ENCODE measurements around the gene NTRK2.

The NTRK2 gene

GRCh38 chr9:84974258-84974657 is 304.7 kb downstream of the NTRK2 start:
- no peak for DNase-seq (ENCODE audit: low read depth in 2 of 2)

GRCh38 chr9:84974855-84975254 is 305.3 kb downstream of the NTRK2 start:
- no peak for DNase-seq (ENCODE audit: low read depth in 2 of 2)

DNA sequence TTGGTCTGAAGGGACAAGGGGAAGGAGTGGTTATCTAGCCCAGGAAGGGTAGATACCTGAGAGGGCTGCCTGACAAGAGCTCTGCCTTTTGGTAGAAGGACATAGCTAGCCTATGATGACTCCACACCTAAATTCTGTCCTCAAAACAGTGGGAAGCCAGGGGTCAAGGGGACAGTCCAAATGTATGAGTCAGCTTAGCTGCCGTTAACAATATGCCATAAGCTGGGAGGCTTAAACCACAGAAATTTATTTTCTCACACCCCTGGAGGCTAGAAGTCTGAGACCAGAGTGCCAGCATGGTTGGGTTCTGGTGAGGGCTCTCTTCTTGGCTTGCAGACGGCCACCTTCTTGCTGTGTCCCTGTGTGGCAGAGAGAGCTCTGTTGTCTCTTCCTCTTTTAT is 306.4 kb downstream of the NTRK2 start:
- no peak for DNase-seq (ENCODE audit: low read depth in 2 of 2)

DNA sequence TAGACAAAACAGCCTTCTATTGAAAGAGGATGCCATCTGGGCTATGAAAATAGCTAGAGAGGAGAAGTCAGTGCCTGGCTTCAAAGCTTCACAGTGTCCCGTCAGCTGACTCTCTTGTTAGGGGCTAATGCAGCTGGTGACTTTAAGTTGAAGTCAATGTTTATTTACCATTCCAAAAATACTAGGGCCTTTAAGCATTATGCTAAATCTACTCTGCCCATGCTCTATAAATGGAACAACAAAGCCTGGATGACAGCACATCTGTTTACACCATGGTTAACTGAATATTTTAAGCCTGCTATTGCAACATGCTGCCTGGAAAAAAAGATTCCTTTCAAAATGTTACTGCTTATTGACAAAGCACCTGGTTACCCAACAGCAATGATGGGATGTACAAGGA is 309.1 kb downstream of the NTRK2 start:
- DNase-seq (ENCODE audit: low read depth in 2 of 2) = no peak

DNA sequence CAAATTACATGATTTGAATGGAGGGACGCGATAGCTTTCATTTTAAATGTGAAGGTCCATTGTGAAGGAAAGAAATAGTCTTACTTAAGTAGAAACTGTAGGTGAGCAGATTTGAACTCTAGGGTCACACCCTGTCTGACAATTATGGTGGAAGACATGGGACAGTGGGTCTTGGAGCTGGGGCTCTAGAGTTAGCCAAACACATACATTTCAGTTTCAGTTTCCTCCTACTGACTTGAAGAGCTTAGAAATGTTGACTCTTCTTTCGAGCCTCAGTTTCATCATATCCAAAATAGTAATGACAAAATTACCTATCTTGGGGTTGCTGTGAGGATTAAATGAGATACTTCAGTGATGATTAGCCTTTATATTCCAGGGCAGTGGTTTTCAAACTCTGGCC is 314.2 kb downstream of the NTRK2 start:
- DNase-seq (ENCODE audit: low read depth in 2 of 2) = no peak

DNA sequence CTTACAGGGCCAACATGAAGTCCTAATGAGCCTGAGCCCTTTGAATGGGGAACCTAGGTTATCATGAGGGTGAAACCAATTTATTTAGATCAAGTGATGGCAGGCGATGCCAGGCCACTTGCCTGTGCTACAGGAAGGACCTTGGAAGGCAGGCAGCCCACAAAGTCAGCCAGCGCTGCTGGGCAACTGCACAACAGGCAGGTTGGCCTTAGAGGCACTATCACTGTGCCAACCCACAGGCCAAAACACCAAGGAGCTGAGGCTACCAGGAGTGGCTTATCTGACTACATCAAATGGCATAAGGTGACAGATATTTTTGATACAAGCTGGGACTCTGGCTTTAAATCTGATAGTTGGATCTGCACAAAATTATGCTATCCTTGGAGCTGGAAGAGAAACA is 319.1 kb downstream of the NTRK2 start:
- DNase-seq (ENCODE audit: low read depth in 2 of 2) = no peak

DNA sequence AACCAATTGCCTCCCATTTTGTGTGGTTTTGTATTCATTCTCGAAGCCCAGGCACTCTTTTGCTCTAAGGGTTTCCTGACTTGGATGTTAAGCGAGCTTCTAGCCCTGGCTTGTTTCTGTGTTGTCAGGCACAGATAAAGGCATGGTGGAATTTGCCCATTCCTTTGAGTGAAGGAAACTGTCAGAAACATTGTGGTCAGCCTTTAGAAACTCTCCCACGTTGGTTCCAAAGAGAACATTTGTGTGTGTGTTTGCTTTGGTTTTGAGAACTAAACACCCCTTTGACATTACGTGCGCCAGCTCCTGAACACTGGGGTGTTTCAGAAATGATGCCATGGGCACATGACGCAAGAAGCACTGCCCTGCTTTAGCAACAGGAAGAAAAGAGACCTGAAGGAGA is 320.9 kb downstream of the NTRK2 start:
- no peak for DNase-seq (ENCODE audit: low read depth in 2 of 2)

DNA sequence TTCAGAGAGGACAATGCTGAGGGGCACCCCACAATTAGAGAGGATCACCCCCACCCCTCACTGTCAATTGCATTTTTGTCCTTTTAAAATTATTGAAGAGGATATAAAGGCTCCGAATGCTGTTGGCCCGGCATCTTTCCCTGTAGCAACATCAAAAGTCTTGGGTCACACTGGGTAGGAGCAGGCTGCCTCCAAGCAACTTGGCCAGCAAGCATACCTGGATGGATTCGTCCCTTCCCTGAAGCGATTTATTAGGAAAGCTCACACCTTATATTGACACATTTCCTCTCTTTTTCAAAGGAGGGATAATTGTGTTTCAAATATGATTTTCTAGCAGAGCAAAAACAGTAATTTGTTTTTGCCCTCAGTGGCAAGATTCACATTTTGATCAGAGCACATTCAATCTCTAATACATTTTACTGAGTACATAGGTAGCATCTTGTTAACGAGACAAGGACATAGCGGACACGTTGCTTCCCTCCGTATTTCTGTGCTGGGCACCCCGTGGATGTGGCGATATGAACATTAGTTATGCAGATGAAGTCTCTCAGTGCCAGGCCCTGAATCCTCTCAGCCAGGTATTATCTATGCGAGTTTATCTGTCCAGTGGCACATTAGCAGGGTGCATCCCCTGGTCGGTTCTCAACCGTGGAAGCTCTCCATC is 321.5 kb downstream of the NTRK2 start:
- no peak for DNase-seq (ENCODE audit: low read depth in 2 of 2)

DNA sequence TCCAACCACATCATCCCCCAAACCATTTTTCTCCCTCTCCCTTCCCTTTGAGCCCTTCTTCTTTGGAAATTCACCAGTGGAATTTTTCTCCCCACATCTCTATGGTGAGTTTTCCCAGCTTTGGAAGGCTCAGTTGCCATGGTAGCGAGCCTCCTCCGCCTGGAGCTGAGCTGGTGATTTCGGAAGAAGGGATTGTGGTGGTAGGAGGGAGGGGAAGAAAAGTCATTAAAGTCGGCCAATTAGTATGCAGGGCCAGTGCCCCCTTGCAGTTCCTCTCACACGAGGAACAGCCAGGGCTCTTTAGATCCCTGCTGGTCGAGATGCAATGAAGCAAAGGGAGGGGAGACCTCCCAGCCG is 322.0 kb downstream of the NTRK2 start:
- DNase-seq (ENCODE audit: low read depth in 2 of 2) = no peak

DNA sequence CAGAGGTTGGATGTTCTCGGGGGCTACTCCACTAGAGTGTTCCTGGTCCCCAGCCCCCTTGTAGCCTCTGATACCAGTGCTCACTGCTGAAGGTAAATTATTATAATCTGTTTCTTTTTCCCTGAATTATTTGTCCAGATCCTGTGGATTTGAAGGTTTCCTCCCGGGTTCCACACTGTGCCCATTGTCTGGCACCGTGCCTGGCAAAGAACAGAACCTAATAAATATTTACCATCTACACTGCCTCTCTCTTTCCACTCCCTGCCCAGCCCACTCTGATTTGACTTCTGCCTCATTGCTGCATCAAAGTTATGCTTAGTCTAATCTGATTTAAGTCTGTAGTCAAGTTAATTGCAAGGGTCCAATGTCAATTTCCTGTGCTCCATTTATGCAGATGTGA is 322.9 kb downstream of the NTRK2 start:
- no peak for DNase-seq (ENCODE audit: low read depth in 2 of 2)

DNA sequence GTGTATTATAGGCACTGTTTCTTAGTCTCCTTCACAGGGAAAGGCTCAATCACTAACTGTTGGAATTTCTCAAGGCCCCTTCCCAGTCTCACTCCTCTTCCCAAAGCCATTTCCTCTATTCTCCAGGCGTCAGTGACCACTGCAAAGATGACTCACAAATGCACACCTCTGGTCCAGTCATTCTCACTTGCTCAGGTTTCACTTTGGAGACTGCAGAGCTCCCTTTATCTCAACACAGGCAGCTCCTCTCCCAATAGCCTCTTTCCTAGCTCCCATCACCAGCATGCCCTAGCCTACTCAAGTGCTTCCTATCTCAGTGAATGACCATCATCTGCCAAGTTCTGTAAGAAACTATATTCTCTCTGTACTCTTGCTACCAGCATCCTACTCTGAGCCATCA is 323.6 kb downstream of the NTRK2 start:
- no peak for DNase-seq (ENCODE audit: low read depth in 2 of 2)

GRCh38 chr9:84996029-84996428 is 326.5 kb downstream of the NTRK2 start:
- DNase-seq (ENCODE audit: low read depth in 2 of 2) = peak; percentile 26 to 40

DNA sequence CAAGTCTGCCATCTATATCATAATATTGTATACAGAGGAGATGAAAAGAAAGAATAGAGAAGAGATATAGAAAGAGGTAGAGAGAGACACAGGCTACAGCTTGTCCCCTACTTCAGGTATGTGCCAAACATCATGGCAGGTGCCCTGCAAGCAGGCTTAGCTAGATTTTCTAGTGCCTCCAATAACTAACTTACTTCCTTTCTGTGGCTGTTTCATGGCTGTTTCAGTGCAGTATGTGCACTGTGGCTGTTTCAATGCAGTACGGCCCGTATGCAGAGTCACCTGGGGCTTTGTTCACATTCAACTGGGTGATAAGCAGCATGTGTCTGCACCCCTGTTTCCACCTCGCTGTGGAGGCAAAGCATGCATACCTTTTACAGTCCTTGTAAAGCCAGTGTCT is 327.2 kb downstream of the NTRK2 start:
- no peak for DNase-seq (ENCODE audit: low read depth in 2 of 2)

DNA sequence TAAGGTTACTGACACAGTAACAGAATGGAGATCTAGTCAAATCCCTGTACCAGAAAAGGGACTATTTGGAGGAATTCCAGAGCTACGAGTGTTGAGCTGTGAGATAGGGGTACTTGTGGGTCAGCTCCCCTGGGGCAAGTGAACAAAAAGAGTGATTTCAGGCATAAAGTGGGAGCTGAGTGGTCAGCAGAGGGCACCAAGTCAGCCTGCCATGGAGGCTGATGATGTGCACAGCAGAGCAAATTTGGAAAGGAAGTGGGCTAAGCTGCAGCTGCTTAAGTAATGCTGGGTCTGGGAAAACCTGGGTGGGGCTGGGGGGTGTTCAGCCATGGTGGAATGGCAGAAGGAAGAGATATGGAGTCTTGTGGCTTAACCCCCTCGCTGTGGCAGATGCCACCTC is 327.9 kb downstream of the NTRK2 start:
- DNase-seq (ENCODE audit: low read depth in 2 of 2) = no peak

DNA sequence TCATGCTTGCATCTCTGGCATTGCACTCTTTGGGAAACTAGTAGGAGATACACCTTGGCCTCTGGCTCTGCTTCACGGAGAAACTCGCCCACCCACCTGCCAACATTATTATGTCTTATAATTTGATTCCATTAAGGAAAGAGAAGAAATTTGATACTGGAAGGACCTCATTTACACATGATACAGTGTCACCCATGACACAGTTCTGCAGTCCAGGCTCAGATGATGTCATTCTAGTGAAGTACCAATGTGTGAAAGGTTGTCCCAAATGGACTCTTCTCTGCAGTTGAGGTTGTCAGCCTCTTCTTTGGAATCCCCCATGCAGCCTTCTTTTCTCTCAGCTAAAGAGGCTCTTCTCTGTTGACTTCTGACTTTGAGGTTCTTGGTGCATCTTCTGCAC is 329.1 kb downstream of the NTRK2 start:
- no peak for DNase-seq (ENCODE audit: low read depth in 2 of 2)

GRCh38 chr9:84999788-85000187 is 330.3 kb downstream of the NTRK2 start:
- DNase-seq (ENCODE audit: low read depth in 2 of 2) = no peak

- DNase-seq (ENCODE audit: low read depth in 2 of 2) = no peak
Observed at GRCh38 chr9:85001925-85002324, 332.4 kb downstream of the NTRK2 start.

- DNase-seq (ENCODE audit: low read depth in 2 of 2) = no peak
Observed at GRCh38 chr9:85004818-85005413, 335.4 kb downstream of the NTRK2 start.

DNA sequence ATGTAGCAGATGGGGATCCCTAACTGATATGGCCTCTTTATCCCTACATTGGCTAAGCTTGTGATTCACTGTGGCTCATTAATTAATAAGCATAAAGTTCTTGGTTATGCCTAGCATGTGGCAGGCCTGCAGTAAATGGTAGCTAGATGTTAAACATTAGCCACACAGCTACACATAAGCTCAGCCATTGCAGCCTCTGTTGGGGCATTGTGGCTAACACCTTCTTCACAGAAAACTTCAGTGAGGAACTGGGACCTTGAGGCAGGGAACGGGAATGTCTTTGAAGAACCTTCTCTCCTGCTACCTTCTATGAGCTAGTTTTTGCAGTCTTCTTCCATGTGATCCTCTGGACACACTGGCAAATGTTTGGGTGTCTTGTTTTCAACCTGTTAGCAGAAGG is 338.2 kb downstream of the NTRK2 start:
- no peak for DNase-seq (ENCODE audit: low read depth in 2 of 2)

GRCh38 chr9:85008215-85008614 is 338.7 kb downstream of the NTRK2 start:
- DNase-seq (ENCODE audit: low read depth in 2 of 2) = no peak

DNA sequence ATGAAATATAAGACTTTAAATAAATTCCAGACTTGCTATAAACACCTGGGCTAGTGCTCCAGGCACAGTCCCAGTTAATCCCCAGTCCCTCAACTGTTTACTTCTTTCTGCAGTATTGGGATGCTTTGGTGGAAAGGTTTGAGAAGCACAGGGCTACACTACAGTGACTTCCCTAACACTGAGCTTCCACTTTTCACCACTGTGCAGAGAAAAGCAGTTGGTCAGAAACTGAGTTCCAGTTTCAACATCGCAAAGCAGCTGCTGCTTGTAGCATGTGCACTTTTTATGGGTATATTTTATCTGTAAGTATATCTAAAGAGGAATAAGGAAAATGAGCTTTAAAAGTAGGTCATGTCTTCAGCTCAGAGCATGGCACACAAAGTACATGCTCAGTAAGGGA is 339.7 kb downstream of the NTRK2 start:
- no peak for DNase-seq (ENCODE audit: low read depth in 2 of 2)

- no peak for DNase-seq (ENCODE audit: low read depth in 2 of 2)
Observed at GRCh38 chr9:85013703-85014102, 344.2 kb downstream of the NTRK2 start.

GRCh38 chr9:85014292-85014691 is 344.8 kb downstream of the NTRK2 start:
- no peak for DNase-seq (ENCODE audit: low read depth in 2 of 2)

DNA sequence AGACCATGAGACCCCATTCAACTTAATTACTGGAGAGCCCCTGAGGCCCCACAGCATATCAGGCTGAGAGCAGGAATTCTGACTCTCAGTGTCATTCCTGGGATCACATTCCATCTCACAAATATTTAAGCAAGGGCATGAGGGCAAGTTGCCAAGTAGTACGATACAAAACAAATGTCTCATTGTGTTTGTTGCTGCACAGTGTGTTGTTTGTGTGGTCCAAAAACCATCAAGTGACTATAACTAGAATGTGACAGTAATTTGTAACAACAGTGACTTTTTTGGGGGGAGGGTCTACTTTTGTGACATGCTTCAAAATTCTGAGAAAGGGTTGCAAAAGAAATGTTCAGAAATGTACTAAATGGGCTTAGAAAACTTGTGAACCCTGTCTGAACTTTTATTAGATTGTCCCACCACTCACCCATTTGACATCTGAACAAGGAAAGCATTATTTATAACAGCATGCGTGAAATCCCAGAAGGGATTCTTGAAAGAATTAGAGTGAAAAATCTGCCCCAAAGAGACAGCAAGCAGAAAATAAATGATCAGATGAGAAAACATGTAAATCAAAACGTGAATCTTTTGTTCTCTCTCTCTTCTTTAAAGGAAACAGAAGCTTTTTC is 347.0 kb downstream of the NTRK2 start:
- DNase-seq (ENCODE audit: low read depth in 2 of 2) = no peak
